Superior temporal gyrus (tissue), 1 donor: Measurements from ENCODE around the gene N4BP2L2.

Source experiments
- DNase-seq: peaks from one replicate; pipeline ENCODE4 v3.0.0-alpha.2; 2016; ENCODE audit errors: extremely low spot score

The N4BP2L2 gene

DNA sequence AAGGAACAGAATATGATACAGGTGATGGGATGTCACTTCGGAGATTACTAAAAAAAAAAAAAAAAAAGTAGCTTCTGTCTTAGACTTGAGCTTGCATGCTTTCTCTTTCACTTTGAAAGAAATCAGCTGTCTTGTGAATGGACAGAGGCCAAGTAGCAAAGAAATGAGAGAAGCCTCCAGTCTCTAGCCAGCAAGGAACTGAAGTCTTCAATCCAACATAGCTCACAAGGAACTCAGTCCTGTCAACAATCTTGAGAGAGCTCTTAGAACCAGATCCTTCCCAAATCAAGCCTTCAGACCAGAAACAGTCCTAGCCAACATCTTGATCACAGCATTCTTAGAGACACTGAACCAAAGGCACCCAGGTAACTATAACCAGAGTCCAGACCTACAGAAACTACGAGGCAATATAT, 7.7 kb downstream of the N4BP2L2 start:
- peak; percentile 52 for DNase-seq

DNA sequence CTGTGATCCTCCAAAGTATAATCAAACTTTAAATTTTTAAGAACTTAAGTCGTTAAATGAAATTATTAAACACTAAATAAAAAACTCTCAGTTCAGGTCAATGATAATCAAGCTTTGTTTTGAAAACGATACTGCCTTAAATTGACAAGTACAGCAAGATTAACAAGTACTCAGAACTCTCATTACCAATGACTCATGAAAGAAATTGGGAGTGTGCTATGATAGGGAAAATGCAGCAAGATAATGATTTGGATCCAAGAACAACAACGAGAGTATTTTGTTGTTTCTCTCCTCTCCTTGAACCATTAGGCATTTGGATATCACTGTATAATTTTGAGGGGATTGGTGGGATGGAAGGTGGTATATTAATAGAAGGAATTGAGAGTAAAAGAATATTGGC, 10.2 kb downstream of the N4BP2L2 start:
- no peak for DNase-seq

DNA sequence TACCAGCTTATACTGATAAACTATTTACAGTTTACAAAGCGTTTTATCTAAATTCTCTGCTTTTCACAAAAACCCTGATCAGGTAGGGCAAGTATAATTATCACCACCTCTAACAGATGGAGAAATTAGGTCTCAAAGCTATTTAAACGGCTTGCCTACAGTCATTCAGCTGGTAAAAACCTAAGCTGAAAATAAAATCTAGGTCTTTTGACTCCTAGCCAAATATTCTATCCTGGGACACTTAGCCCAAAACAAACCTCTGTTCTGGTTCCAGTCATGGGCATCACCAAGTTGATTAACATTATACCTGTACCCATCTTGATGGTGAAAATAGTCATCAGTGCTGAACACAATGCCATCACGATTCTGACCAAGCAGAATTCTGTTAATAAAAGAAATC, 11.4 kb downstream of the N4BP2L2 start:
- no peak for DNase-seq

DNA sequence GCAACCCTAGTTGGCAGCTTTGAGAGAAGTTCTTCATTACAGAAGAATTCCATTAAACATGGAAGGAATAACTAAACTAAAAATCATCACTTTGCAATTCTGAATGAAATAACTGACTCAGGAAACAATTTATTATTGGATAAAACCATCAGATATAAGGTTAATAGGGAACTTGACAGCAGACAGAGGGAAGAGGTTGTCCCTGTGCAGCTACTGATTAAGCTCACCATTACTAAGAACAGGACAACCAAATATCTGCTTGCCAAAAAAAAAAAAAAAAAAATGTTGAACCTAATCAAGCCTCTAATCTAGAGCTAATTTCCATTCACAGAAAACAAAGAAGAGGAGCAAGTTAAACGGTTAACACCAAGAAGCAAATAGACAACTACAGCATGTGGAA, 12.8 kb downstream of the N4BP2L2 start:
- no peak for DNase-seq

DNA sequence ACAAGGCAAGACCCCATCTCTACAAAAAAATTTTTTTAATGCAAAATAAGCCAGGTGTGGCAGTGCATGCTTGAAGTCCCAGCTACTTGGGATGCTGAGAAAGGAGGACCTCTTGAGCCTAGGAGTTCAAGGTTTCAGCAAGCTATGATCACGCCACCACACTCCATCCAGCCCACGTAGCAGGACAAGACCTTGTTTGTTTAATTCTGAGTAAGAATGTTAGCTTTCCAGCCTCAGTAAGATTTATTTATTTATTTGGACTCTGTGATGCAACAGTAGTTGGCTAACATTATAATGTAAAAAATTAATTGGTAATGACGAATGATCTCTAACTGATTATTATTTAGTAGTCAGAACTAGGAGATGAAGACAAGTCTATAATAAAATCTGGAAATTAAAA, 23.3 kb downstream of the N4BP2L2 start:
- no peak for DNase-seq

DNA sequence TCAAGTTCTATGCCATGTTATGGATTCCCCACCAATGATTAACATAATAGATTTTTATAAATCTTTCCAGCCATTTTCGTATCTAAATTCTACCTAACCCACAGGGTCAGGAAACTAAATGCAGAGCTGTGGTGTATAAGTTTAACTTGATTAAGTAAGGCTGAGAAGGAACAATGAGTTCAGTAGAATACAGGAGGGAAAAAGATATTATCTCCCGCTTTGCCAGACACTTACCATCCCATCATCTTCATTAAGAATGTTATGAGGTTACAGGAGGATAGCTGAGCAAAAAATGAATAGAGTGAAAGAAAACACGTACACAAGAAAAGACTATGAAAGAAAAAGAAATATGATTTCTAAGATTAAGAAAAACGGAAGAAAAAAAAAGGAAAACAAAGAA, 27.1 kb downstream of the N4BP2L2 start:
- DNase-seq = no peak

DNA sequence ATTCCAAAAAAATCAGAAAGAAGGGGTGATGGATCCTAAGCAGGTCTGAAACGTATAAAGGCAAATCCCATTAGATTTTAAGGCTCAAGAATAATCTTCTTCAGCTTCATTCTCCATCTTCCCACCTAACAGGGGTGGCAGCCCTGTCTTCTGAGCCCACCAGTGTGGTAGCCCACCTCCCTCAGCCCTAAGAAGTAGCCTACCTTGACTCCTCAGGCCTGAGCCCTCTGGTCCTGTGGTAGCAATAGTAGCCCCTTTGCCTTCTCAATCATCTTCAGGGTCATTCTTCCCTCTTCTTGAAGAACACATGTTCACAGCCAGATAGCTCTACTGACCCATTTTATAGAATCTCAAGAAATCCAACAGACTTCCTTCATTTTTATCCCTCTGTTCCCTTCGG, 33.7 kb downstream of the N4BP2L2 start:
- no peak for DNase-seq

DNA sequence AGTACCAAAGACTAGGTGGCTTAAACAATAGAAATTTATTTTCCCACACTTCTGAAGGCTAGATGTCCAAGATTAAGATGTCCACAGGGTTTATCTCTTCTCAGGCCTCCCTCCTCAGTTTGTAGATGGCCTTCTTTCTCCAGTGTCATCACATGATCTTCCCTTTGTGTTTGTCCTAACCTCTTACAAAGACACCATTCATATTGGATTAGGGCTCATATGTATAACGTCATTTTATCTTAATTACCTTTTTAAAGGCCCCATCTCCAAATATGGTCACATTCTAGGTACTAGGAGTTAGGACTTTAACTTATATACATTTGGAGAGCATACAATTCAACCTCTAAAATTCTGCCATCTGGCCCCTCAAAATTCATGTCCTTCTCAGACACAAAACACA, 34.3 kb downstream of the N4BP2L2 start:
- peak; percentile 43 for DNase-seq

DNA sequence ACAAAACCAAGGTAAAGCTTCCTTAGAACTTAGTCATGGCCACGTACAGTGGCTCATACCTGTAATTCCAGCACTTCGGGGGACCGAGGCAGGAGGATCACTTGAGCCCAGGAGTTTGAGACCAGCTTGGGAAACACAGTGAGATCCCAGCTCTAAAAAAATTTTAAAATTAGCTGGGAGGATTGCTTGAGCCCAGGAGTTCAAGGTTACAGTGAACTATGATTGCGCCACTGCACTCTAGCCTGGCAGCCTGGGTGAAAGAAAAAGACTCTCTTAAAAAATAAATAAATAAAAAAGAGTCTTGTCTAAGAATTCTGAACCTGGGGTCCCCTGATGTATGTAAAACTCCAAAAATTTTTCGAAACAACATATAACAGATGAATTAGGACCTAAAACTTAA, 34.9 kb downstream of the N4BP2L2 start:
- DNase-seq = no peak

DNA sequence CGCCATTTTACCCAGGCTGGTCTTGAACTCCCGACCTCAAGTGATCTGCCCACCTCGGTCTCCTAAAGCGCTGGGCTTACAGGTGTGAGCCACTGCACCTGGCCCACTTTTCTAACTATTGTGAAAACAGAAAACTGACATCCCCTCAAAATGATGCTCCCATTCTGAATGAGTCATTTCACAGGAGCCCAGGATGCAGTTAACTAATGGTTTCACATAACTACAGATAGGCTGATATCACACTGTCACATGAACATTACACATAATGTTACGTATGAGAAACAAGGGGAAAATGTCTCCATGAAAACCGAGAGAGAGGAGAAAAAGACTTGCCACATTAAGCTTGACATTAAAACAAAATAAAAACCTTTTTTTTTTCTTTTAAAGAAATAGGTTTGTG, 37.5 kb downstream of the N4BP2L2 start:
- no peak for DNase-seq

DNA sequence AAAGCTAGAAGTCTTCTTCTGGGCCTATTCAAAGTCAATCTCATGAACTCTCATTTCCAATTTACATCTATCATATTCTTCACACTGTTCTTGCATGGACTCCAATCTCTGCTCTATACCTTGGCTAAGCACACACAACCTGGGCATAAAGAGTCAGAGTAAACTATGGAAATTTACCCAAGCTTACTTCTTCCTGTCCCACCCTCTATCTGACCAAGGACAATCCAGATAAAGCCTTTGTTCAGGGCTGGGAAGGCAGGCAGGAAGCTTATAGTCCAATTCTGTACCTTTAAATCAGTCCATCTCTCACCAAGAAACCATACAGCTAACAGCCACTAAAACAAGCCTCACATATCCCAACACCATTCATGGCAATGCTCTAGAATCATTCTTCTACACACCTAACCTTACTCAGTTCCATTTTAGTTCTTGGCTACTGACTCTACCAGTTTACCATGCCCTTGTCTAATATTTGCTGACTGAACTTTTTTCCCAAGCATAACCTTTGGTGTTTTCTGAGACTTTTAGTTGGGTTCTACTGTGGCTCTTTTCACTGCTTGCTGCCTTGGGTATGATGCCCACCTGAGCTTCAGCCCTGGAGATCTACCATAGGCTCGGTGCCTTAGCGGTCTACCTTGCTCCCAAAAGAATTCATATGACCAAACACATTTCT, 38.9 kb downstream of the N4BP2L2 start:
- DNase-seq = no peak

DNA sequence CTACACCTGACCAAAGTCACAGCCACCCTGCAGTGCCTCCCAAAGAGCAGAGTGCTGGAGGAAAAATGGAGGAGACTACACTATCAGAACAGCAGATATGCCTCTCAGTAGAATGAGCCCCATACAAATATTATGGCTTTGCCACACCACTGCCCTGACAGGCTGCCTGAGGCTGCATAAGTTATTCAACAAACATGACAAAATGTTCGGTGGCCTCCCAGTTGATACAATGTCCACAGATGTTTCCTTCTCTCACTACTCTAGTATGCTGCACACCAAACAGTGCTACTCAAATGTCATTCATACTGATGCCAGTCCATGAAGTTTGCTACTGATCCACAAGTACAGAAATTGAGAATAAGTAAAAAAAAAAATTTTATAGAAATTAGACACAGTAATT, 41.0 kb downstream of the N4BP2L2 start:
- no peak for DNase-seq

DNA sequence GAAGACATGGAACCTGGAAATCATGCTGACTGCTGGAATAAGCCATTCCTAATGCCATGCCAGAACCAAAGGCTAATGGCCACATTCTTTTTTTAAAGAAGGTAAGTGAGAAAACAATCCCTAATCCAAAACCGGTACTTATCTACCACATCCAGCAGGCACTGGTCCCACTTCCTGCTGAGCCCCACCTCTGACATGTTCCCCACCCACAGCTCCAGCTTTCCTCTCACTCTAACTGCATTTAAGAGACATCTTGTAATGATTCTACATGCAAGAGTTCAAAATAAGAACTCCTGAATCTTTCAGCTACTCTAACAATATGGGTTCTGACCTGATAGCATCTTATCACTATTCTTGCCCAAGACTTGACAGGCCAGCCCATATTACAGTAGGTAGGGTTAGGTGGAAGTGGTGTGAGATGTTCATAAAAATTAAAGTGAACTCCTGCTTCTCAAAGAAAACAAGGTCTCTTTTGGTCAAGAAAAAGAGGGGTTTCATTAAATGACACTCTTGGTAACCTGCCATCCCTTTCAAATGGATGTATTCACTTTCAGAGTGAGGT, 41.9 kb downstream of the N4BP2L2 start:
- DNase-seq = no peak

DNA sequence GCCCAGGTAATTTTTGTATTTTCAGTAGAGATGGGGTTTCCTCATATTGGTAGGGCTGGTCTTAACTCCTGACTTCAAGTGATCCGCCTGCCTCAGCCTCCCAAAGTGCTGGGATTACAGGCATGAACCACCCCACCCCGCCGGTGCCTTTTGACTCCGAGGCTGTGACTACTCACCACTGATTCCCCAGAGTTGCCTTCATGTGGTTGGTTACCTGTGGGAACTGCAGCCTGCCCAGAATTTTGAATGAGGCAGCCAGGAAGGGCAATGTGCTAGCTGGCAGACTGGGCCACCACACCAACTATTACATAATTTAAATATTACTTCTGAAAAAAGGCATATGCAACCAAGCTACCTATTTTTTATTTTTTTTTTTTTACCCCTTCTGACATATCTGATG, 42.8 kb downstream of the N4BP2L2 start:
- DNase-seq = no peak

DNA sequence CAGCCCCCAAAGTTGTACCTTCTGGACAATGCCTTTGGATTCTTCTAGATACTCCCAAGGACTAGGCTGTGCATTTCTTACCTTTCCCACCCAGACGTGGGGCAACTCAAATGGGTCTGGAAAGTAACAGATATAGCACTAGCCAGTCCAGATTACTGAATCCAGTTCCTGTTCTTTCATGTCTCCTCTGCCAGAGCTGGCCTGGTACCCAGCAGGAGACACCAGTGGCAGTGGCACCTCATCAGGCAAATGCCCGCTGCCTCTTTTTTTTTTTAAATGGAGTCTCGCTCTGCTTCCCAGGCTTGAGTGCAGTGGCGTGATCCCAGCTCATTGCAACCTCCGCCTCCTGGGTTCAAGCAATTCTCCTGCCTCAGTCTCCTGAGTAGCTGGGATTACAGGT, 43.2 kb downstream of the N4BP2L2 start:
- no peak for DNase-seq

DNA sequence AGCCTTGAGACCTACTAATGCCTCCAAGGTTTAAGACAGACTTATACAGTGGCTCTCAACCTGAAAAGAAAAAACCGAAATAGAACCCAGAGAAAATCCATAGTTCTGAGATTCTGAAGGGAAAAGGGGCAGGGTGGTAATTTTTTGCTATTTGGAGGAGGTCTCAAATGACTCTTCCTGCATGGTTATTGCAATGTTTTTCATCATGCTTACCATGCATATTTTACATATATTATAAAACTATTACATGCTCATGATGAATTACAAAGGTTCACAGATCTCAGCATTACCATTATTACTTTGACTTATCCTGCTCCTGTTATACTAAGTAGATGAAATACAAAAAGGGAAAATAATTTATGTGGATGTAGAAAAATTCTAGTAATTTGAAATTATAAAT, 47.6 kb downstream of the N4BP2L2 start:
- no peak for DNase-seq

DNA sequence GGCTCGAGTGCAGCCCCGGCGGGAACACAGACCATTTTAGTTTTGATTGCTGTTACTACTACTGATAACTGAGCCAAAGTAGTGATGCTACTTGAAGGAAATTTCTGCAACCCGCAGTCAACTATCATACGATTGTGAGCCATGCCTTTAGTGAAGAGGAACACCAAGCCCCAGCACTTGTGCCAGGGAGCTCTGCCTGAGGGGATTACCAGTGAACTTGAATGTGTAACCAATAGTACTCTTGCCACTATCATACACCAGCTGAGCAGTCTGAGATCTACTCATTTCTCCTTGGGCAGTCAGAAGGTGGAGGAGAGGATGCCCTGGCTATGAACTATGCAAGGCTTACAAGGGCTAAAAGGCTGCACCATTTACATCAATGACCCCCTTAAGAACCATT, 61.7 kb downstream of the N4BP2L2 start:
- no peak for DNase-seq

DNA sequence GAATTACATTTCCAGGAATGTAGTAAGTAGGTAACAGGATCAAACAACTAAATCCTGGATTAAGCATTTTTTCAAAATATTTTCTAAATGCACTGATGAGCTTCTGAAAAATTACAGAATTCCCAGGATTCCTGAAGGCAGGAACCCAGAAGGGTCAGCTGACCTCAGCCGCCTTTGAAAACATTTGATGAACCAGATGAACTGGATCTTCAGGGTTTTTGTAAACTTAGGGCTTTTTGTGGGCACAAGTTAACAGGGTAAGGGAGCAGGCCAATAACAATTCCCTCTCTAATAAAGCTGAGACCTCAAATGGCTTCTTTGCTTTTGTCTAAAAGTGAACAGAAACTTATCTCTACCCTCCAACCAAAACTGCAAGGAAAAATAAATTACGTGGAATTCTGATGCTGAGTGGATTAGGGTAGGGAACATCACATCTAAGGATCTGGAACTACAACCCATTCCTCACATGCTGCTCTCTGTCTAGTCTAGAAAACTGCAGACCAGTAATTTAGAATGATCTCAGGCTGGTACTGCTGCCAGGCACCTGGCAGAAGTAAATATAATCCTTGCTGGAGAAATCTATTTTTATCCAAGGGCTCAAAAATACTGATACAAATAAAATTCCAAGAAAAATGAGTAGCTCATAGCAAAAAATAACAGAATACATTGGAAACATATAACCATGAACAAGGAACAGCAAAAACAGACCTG, 62.4 kb downstream of the N4BP2L2 start:
- DNase-seq = no peak

DNA sequence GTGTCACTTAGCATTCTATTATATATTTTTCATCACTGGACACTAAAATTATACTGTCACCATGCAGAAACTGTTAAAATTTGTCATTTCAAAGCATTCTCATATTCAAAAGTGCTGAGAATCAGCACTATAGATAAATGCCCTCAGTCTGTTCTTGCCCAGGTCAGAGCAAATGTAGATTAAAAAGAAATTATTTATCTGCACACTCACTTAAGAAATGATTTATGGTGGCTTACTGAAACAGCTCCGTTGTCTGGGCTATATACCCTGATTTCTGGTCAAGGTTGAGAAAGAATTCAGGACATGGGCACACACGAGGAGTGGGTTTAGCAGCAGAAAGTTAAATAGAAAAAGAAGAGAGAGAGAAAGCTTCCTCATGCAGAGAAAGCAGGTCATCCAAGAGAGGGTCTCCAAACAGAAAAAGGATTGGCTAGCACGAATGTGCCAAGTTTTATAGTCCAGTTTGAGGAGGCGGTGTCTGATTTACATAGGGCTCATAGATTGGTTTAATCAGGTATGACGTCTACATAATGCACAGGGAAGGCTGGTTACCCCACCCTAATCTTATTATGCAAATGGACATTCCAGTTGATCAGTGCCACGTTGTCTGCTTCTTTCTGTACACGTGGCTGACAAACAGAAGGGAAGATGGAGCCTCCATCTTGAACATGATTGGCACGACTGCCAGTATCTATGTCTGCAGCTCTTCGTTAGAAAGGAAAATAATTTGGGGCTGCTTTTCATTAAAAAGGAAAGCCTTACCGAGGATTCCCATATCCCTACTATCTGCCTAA, 63.4 kb downstream of the N4BP2L2 start:
- no peak for DNase-seq

DNA sequence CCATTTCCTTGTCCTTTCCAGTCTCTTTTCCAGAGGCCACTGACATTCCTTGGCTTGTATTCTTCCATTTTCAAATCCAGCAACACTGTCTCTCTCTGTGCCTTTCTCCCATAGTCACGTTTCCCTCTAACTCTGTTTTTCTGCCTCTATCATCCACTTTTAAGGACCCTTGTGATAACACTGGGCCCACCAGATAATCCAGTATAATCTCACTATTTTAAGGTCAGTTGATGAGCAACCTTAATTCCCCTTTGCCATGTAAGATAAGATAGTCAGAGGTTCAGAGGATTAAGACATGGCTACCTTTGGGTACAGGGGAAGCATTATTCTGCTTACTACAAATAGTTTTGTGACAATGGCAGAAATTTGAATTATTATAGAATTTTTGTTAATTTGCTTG, 64.9 kb downstream of the N4BP2L2 start:
- no peak for DNase-seq

DNA sequence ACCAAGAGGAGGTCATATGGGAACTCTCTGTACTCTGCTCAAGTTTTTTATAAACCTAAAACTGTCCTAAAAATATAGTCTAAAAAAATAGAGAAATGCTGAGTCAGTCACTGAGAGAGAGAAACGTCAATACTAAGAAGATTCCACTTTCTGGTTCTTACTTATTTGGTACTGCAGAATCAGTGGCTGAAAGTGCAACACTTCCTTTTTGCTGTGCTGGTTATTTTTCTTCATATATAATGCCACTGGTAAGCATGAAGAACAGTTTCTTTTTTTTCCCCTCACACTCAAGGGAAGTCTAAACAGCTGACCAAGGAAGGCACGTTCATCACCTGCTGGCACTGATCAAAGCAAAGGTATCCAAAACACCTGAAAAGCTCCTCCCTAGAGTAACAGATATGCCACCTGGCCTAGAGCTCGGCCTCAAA, 66.4 kb downstream of the N4BP2L2 start:
- peak; percentile 40 for DNase-seq

DNA sequence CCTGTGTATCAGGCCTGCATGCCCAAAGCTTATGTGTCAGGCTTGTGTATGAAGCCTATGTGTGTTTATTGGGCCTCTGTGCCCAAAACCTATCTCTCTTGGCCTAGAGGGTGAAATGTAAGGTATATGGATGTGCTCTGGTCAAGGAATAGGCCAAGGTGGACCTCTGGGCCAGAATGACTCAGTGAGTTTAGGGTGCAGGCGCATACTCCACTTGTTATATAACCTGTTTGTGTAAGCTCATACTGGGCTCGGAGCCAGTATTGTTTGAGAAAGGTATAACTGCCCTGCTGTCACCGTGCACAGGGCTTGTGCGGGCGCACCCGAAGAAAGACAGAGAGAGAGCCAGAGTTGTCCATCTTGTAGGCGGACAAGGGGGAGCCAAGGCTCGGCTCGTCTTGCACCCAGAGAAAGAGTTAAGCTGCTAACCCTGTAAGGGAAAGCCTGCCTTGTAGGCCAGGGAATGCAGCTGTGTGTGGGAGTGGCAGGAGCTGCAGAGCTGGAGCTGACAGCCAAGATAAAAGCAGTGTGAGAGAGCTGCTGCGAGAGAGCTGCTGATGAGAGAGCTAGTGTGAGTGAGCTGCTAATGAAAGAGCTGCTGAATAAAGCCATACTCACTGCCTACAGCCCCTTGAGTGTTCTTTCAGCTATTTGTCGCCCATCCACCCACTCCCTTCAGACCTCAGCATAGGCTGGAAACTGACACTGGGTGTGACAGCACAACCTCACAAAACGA, 67.2 kb downstream of the N4BP2L2 start:
- peak; percentile 78 for DNase-seq
